LNCAP (cell line): ENCODE measurements around the gene FAXC.

Experiments used
- TF ChIP-seq, protein P1 (sequence below): fragments of 450-650 bp; IDR thresholded peaks from 2 replicates; pipeline ENCODE4 v1.5.1; 2017; ENCODE audit warnings: mild to moderate bottlenecking

The FAXC gene

DNA sequence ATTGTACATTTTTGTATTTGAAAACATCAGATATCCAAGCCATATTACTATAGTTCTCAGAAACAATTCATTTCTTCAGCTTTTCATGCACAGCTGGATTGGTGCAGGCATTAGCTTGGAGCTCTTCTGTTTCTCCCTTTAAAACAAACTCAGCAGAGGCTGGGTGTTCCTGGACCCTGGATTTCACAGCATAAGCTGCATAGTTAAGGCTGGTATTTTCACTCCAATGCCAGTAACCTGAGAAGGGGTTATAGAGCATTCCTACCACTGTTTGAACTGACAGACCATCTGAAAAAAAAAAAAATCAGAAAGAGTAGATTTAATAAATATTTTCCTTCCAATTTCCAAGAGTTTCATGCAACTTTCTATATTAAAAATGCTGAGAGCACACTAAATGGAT is 20.1 kb upstream of the FAXC start:
- TF ChIP-seq, protein P1, sequence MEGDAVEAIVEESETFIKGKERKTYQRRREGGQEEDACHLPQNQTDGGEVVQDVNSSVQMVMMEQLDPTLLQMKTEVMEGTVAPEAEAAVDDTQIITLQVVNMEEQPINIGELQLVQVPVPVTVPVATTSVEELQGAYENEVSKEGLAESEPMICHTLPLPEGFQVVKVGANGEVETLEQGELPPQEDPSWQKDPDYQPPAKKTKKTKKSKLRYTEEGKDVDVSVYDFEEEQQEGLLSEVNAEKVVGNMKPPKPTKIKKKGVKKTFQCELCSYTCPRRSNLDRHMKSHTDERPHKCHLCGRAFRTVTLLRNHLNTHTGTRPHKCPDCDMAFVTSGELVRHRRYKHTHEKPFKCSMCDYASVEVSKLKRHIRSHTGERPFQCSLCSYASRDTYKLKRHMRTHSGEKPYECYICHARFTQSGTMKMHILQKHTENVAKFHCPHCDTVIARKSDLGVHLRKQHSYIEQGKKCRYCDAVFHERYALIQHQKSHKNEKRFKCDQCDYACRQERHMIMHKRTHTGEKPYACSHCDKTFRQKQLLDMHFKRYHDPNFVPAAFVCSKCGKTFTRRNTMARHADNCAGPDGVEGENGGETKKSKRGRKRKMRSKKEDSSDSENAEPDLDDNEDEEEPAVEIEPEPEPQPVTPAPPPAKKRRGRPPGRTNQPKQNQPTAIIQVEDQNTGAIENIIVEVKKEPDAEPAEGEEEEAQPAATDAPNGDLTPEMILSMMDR = no peak

DNA sequence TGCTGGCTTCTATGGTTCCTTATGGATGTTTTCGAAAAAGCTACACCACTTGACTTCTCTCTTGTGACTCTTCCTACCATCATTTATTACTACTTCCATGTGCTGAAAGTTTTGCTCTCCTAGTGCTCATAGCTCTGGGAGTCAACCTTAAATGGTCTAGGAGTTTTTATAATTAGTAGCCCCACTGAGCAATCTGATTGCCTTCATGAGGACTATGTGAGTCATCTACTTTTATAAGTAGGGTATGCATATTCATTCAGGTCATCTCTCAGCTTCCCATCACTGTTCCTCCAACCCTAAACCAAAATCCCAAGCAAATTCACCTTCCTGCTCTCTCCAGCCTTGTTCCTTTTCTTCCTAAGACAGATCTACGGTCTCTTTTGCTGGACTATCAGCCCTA is 17.4 kb upstream of the FAXC start:
- TF ChIP-seq, protein P1 = no peak

DNA sequence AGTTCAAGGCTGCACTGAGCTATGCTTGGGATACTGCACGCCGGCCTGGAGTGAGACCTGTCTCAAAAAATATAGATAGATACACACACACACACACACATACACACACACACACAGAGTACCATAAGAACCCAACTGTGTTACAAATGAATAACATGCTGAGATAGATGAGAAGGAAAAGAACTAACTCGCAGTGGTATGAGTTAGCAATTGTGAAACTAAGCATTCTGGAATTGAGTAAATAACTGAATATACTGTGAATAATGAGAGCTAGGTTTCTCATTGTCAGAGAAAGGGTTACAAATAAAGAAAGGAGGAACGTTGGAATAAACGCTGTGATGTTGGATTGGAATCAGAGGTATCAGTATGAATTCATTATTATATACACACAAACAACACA is 14.6 kb upstream of the FAXC start:
- TF ChIP-seq, protein P1 = no peak

DNA sequence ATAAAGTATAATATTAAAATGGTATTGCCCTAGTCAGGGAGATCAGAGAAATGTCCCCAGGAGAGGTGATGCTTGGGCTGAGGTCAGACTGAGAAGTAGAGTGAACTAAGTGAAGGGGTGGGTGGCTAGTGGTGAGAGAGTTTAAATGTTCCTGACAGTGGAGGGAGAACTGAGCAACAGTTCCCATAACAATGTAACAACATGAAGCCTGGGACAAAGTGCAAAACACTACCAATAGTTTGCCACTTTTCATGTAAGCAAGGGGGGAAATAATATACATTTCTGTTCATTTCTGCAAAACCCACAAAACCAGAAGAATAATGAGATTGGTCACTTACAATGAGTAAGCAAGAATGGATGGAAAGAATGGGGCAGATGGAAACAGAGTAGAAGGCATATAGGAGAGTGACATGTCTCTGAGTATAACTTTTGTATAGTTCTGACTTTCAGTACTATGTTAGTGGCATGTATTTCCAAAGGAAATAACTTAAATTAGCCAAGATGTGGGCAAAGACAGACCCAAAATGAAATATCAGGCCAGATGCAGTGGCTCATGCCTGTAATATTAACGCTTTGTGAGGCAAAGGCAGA is 13.3 kb upstream of the FAXC start:
- TF ChIP-seq, protein P1 = no peak

DNA sequence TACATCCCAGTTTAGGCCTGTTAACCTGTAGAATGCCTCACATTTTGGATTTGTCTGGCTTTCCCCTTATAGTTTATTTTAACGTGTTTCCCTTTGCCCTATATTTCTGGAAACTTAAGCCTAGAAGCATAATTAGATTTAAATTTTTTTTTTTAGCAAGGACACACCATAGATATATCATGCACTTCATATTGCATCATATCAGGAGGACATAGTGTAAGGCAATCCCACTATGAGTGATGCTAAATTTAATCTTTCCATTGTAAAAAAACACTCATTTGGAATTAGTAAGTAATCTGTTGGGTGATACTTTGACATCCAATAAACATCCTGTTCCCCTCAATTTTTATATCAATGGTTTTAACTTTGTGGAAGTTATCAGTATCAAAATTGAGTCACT is 10.3 kb upstream of the FAXC start:
- TF ChIP-seq, protein P1 = no peak

DNA sequence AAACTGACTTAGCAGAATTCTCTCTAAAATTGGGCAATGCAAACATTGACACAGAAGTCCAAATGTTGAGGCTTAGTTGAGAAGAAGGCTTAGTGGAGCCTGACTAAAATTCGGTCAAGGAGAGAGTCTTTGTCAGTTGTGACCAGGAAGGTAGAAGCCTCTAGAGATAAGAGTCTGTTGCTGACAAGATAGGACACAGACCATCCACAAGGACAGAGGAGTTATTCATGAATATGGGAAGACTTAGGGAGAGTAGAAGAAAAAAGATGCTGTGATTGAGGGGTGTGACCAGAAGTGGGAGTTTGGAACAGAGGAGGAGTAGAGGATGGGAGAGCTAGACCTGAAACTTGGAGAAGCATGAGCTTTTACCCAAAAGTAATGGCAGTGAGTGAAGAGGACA is 7.2 kb upstream of the FAXC start:
- TF ChIP-seq, protein P1 = no peak

DNA sequence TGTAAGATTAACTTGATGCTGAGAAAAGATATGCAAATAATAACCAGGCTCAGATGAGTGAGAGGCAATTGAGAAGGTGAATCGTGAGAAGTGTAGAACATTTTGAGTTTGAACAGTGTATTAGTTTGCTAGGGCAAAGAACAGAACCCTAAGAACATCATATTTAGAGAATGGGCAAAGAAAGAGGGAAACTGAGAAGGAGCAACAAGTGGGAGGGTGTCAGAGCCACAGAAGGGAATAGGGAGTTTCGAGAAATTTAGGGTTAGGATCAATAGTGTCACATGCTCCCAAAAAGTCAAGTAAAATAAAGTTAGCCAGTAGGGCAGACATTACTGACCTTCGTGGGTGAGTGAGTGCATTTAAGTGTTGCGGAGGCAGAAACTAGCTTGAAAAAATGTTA is 5.5 kb upstream of the FAXC start:
- TF ChIP-seq, protein P1 = no peak

DNA sequence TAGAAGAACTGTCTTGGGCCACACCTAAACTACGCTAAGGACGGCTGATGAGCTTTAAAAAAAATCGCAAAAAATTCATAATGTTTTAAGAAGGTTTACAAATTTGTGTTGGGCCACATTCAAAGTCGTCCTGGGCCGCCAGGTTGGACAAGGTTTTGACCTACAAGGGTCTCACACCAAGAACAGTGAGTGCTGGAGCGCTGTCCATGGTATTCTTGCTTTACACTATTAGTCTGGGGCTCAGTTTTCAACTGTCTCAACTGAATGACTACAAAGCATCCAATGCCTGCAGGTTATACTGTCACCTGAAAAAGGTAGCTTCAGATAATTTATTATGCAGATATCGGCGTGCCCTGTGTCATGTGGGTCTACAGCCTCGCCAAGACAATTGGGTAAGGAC is 3.7 kb upstream of the FAXC start:
- TF ChIP-seq, protein P1 = no peak
